ENCODE measurements around the gene CLMP. TPM values are rescaled to one million over a fixed set of nuclear protein-coding genes. Genes with fewer than 3 reads are reported as not detected.

CLMP gene
- total and polyA plus RNA-seq, 9 of the 15 experiments (the other 6 are each of a cell fraction or from before 2014, with no cell fraction given), result 0.02 to 0.15 (median 0.03) TPM; not detected in 6

DNA sequence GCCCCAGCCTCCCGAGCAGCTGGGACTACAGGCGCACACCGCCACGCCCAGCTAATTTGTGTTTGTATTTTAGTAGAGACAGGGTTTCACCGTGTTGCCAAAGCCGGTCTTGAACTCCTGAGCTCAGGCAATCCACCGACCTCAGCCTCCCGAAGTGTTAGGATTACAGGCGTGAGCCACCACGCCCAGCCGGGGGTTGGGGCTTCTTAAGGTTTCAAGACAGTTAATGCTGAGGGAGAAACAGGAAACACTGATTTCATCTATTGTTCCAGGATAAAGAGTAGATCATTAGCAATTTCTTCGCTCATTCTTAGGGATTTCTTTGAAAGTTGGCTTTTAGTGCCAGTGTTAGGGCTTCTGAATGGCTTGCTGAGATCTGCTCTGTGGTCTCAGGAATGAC is 21.2 kb upstream of the CLMP start (continued):
- TF ChIP-seq KLF10 (CRISPR knock-in tag; IDR thresholded peaks at IDR 0.05) (no peak), NR3C1 (CRISPR knock-in tag; IDR thresholded peaks at IDR 0.05) (no peak), RNF2 (IDR thresholded peaks at IDR 0.05) (no peak), ZNF57 (CRISPR knock-in tag; IDR thresholded peaks at IDR 0.05) (no peak)

DNA sequence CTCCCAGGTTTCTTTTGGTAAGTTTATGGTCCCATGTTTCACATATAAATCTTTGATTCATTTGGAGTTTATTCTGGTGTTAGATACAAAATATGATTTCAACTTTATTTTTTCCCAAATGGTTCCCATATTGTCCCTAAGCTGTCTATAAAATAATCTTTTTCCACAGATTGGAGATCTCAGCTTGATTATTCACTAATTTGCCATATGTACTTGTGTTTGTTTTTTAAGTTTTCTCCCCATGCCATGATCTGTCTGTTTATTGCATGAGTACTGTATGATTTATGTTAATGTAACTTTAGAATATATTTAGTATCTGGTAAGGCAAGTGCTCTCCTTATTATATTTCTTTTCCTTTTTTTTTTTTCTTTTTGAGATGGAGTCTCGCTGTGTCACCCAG is 19.9 kb upstream of the CLMP start:
- CTCF ChIA-PET (ENCODE audit: low intra/inter-chr PET ratio), result no interaction called here
- Histone ChIP-seq H4K20me1 (replicated peaks; ENCODE audit: control insufficient read depth, insufficient read depth, low read length) (no peaks in the 10 kb centered on the region), H3K27ac (ENCODE audit: extremely low read depth, low read depth, low read length) (no peak overlapping the region), H3K27me3 (ENCODE audit: control insufficient read depth in 2 of 2, insufficient read depth in 2 of 2, low read length in 2 of 2) (peaks cover 10 to 30% of the 10 kb centered on the region in 2 experiments; a peak in 4 of 5 replicates), H2AFZ (ENCODE audit: low read depth, low read length) (no peak overlapping the region), H3K4me2 (ENCODE audit: insufficient read depth, low read length) (no peak overlapping the region), H3K4me3 (no peak overlapping the region), H3K9ac (ENCODE audit: insufficient read depth in 1 of 2, low read depth in 2 of 2, low read length in 2 of 2) (no peak overlapping the region), H3K9me1 (ENCODE audit: control insufficient read depth, insufficient read depth, low read length) (no peaks in the 10 kb centered on the region), H3K9me3 (replicated peaks; ENCODE audit: control insufficient read depth, insufficient read depth, low read depth, low read length) (no peaks in the 10 kb centered on the region), H3K4me1 (replicated peaks in 1 of 2; ENCODE audit: control insufficient read depth in 2 of 2, insufficient read depth in 2 of 2, low read length in 2 of 2) (no peaks in the 10 kb centered on the region), H3K79me2 (ENCODE audit: control insufficient read depth, insufficient read depth, low read length) (no peaks in the 10 kb centered on the region), H3K36me3 (ENCODE audit: control insufficient read depth, insufficient read depth, low read length) (no peaks in the 10 kb centered on the region)
- no peak for DNase-seq (ENCODE audit: extremely low read depth in 1 of 4, low spot score in 3 of 4)
- in situ Hi-C loops (cut with MboI), result no loop called here
- intact Hi-C loops (cut with micrococcal nuclease), result no loop called here
- no peak for FAIRE-seq
- no peak for TF ChIP-seq FIP1L1 (IDR thresholded peaks at IDR 0.05; ENCODE audit: low read depth, low read length, poor library complexity, severe bottlenecking)
- TF ChIP-seq, protein P1, sequence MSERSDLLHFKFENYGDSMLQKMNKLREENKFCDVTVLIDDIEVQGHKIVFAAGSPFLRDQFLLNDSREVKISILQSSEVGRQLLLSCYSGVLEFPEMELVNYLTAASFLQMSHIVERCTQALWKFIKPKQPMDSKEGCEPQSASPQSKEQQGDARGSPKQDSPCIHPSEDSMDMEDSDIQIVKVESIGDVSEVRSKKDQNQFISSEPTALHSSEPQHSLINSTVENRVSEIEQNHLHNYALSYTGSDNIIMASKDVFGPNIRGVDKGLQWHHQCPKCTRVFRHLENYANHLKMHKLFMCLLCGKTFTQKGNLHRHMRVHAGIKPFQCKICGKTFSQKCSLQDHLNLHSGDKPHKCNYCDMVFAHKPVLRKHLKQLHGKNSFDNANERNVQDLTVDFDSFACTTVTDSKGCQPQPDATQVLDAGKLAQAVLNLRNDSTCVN (CRISPR knock-in tag; IDR thresholded peaks at IDR 0.05), result no peak
- TF ChIP-seq, protein P2, sequence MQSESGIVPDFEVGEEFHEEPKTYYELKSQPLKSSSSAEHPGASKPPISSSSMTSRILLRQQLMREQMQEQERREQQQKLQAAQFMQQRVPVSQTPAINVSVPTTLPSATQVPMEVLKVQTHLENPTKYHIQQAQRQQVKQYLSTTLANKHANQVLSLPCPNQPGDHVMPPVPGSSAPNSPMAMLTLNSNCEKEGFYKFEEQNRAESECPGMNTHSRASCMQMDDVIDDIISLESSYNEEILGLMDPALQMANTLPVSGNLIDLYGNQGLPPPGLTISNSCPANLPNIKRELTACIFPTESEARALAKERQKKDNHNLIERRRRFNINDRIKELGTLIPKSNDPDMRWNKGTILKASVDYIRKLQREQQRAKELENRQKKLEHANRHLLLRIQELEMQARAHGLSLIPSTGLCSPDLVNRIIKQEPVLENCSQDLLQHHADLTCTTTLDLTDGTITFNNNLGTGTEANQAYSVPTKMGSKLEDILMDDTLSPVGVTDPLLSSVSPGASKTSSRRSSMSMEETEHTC (IDR thresholded peaks at IDR 0.05), result no peak
- TF ChIP-seq ZNF134 (CRISPR knock-in tag; conservative IDR thresholded peaks at IDR 0.05), result no peak
- TF ChIP-seq ZKSCAN1 (IDR thresholded peaks at IDR 0.05; ENCODE audit: low read depth, low read length), result no peak
- TF ChIP-seq, protein P3, sequence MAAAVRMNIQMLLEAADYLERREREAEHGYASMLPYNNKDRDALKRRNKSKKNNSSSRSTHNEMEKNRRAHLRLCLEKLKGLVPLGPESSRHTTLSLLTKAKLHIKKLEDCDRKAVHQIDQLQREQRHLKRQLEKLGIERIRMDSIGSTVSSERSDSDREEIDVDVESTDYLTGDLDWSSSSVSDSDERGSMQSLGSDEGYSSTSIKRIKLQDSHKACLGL (CRISPR knock-in tag; IDR thresholded peaks at IDR 0.05; ENCODE audit: borderline replicate concordance, poor library complexity, severe bottlenecking), result no peak
- TF ChIP-seq ZZZ3 (IDR thresholded peaks at IDR 0.05), result no peak
- no peak for TF ChIP-seq TCFL5 (CRISPR knock-in tag; conservative IDR thresholded peaks at IDR 0.05)
- TF ChIP-seq IFI16 (CRISPR knock-in tag; IDR thresholded peaks at IDR 0.05), result no peak
- ATAC-seq, result no peak
- BruUV-seq (replicated peaks), result no TSS peak
- WGBS (ENCODE audit: insufficient coverage, low coverage, missing lambda C conversion rate), result 0% methylated on average over 1 of the region's 1 CpG
- POLR2A ChIA-PET, result no interaction called here

Data from K562 (cell line).